Measurements from ENCODE around the gene OR52R1.

Gene OR52R1

DNA sequence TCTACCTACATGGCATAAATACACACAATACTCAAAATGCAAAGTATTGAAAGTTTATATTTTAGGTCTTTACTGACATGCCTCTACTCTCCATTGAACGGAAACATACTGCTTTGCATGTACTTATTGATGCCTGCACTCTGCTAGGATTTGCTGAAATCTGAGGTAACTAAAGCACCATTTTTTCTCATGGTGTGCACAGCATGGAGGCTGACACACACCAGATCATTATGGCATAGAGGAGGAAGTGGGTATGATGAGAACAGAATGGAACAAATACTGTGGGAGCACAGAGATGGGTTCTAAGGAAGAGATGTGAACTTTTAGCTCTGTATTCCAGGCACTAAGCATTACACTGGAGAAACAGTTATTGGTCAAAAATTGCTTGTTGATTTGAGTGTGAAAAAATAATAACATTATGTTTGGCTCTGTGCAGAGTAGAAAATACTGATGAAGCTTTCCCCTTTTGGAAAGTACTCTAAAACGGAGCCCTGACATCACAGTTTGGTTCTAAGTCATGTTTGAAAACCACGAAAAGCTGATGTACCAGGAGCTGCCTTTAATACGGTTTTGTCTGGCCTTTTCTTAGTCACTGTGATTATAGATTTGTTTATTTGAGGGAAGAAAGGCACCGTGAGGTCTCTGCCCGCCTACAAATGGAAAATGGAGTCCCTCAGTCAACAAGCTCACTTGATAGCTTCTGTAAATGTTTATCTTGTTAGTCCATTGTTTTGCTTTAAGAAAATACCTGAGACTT is 5.6 kb downstream of the OR52R1 start:
- TF ChIP-seq, protein P1, sequence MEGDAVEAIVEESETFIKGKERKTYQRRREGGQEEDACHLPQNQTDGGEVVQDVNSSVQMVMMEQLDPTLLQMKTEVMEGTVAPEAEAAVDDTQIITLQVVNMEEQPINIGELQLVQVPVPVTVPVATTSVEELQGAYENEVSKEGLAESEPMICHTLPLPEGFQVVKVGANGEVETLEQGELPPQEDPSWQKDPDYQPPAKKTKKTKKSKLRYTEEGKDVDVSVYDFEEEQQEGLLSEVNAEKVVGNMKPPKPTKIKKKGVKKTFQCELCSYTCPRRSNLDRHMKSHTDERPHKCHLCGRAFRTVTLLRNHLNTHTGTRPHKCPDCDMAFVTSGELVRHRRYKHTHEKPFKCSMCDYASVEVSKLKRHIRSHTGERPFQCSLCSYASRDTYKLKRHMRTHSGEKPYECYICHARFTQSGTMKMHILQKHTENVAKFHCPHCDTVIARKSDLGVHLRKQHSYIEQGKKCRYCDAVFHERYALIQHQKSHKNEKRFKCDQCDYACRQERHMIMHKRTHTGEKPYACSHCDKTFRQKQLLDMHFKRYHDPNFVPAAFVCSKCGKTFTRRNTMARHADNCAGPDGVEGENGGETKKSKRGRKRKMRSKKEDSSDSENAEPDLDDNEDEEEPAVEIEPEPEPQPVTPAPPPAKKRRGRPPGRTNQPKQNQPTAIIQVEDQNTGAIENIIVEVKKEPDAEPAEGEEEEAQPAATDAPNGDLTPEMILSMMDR (IDR thresholded peaks at IDR 0.05; ENCODE audit: insufficient read depth, low read length, missing control alignments): no peak
- DNase-seq (ENCODE audit: low read depth, low spot score): no peak
- ChIA-PET CTCF (no interaction called here), POLR2A (no interaction called here)
- no peak overlapping the region for H3K4me3 ChIP-seq (ENCODE audit: low read depth, low read length)

DNA sequence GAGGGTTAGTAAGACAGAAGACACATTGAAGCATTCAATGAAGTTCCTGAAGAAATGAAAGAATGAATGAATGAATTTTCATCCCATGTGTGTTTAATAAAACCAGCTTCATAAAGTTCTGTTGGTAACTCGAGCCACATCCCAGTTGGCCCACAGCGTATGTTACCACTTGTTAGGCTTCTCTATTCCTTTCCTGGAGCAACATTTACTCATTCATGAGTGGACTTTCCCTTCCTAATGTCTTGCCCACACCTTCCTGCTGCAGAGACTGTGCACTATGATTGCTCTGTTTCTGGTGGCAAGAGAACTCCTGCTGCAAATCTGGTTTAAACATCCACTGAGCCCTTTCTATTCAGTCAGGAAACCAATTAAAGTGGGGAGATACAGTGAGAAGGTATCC is 7.0 kb downstream of the OR52R1 start:
- no peak for DNase-seq (ENCODE audit: low read depth, low spot score)
- TF ChIP-seq, protein P1 (IDR thresholded peaks at IDR 0.05; ENCODE audit: insufficient read depth, low read length, missing control alignments): no peak
- POLR2A ChIA-PET: no interaction called here
- H3K4me3 ChIP-seq (ENCODE audit: low read depth, low read length): no peak overlapping the region
- CTCF ChIA-PET: no interaction called here

DNA sequence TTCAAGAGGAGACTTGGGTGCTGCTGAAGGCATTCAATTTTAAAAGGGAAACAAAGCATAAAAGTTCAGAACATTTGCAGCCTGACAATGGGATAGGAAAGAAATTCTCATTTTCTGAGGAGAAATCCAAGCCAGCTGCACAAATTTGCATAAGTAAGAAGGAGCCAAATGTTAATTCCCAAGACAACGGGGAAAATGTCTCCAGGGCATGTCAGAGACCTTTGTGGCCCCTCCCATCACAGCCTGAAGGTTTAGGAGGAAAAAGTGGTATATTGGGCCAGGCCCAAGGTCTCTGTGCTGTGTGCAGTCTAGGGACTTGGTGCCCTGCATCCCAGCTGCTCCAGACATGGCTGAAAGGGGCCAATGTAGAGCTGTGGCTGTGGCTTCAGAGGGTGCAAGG is 21.7 kb downstream of the OR52R1 start:
- DNase-seq (ENCODE audit: low read depth, low spot score): no peak
- TF ChIP-seq, protein P1 (IDR thresholded peaks at IDR 0.05; ENCODE audit: insufficient read depth, low read length, missing control alignments): no peak
- ChIA-PET POLR2A (no interaction called here), CTCF (no interaction called here)
- no peak overlapping the region for H3K4me3 ChIP-seq (ENCODE audit: low read depth, low read length)

DNA sequence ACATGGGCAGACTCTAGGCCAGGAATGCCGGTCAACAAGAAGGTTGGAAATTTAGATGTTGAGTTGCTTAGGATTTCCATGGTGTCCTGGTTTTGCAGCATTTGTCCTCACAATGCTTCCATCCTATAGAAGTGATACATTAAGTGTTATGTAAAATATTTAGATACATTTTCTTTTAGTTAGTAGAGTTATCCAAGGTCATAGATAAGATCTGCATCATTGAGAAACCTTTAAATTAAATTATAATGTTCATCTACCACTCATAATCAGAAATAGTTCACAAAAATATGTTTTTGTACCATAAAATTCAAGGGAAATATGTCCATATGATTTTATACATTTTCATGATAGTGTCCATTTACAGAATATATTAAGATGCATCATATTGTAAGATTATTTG is 34.3 kb downstream of the OR52R1 start, which contains the start of gene OR51F1:
Gene OR51F1 (minus strand): TSS at position 101 of the 400 bp plus-strand sequence. CDS start 0 bp downstream, at position 101.
- ChIA-PET POLR2A (no interaction called here), CTCF (no interaction called here)
- DNase-seq (ENCODE audit: low read depth, low spot score): no peak
- H3K4me3 ChIP-seq (ENCODE audit: low read depth, low read length): no peak within 1 kb of the TSS
- TF ChIP-seq, protein P1 (IDR thresholded peaks at IDR 0.05; ENCODE audit: insufficient read depth, low read length, missing control alignments): no peak

DNA sequence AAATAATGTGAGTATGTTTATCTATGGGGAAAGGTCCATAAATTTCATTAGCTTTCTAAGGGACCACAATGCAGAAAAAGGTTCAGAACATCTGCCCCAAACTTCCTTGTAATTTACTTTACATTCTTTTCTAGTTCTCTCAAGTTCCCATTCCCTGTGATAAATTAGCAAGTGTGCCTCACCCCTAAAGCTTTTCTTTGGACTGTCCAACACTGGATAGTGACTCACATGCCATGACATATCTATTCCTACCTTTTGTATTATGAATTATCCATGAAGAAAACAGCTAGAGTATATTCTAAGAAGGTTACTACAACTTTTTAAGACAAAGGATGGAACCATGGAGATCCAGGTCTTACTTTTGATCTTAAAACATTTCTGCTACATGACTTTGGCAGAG is 36.1 kb downstream of the OR52R1 start:
- ChIA-PET POLR2A (interaction anchor here (0.7 kb wide), 1 partner anchor 13 kb away, joined by 3 read pairs; no protein-coding TSS in a partner anchor), CTCF (no interaction called here)
- H3K4me3 ChIP-seq (ENCODE audit: low read depth, low read length): no peak overlapping the region
- TF ChIP-seq, protein P1 (IDR thresholded peaks at IDR 0.05; ENCODE audit: insufficient read depth, low read length, missing control alignments): no peak
- DNase-seq (ENCODE audit: low read depth, low spot score): no peak

DNA sequence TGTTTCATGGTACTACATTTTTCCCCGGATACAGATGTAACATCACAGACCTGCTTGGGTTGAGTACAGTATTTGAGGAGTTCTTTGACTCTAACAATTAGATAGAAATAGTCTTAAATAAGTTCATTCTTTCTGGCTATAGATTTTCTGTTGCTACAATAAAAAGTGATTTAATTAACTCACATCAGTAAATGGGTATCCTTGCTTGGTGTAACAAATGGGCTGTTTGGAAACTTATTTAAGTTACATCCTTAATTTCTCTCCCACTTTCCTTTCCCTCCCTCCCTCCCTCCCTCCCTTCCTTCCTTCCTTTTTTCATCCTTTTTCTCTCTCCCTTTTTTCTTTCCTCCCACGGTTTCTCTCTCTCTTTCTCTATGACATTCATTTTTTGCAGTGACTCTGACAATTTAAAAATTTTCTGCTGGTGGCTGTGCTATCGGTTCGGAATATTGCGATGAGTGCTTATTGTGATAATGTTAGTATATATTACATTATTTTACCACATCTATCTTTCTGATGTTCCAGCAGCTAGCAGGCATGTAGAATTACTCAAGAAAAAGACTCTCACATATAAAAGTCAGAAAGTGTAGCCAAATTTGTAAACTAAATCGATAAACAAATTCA is 37.6 kb downstream of the OR52R1 start:
- DNase-seq (ENCODE audit: low read depth, low spot score): no peak
- CTCF ChIA-PET: no interaction called here
- POLR2A ChIA-PET: no interaction called here
- no peak overlapping the region for H3K4me3 ChIP-seq (ENCODE audit: low read depth, low read length)
- TF ChIP-seq, protein P1 (IDR thresholded peaks at IDR 0.05; ENCODE audit: insufficient read depth, low read length, missing control alignments): no peak

All from AG04449 (cell line).